HepG2 (cell line): ENCODE measurements around the gene TUBA4B. TPM values are rescaled to one million over a fixed set of nuclear protein-coding genes. Genes with fewer than 3 reads are reported as not detected.

Source experiments
- ATF6 ChIP-seq: sonication (generic); formaldehyde crosslinking; conservative IDR thresholded peaks from 2 replicates; pipeline ENCODE4 v1.4.0; 2020; ENCODE audit warnings: missing genetic modification reagents
- DMAP1 ChIP-seq: IDR thresholded peaks from 2 replicates; pipeline ENCODE4 v1.6.1; 2016
- EP300 ChIP-seq, 3 experiments: sonication (generic) in 1 of 3; formaldehyde crosslinking in 1 of 3; IDR thresholded peaks; 2 replicates each; pipeline versions ENCODE4 v1.5.1 to v1.6.1; 2011 to 2020; ENCODE audit warnings: low read depth in 2 of 3, low read length in 2 of 3, borderline replicate concordance in 1 of 3, improper control_type of control experiment in 1 of 3, mild to moderate bottlenecking in 1 of 3, missing genetic modification reagents in 1 of 3, moderate library complexity in 1 of 3
- FIP1L1 ChIP-seq: fragments of 200-400 bp; formaldehyde crosslinking; IDR thresholded peaks from 2 replicates; pipeline ENCODE4 v1.6.1; 2018; ENCODE audit warnings: low read depth, mild to moderate bottlenecking, low read length, moderate library complexity, borderline replicate concordance; ENCODE audit not compliant: insufficient read depth
- HNF4G ChIP-seq, 2 experiments: sonication (generic) in 1 of 2; formaldehyde crosslinking in 1 of 2; IDR thresholded peaks; 2 replicates each; pipeline versions ENCODE4 v1.4.0 to v1.6.1; 2011 to 2020; ENCODE audit warnings: borderline replicate concordance in 2 of 2, low read depth in 2 of 2, mild to moderate bottlenecking in 2 of 2, low read length in 1 of 2, missing genetic modification reagents in 1 of 2, moderate library complexity in 1 of 2
- IRX3 ChIP-seq: sonication (generic); formaldehyde crosslinking; IDR thresholded peaks from 2 replicates; pipeline ENCODE4 v1.8.1; 2023; ENCODE audit warnings: mild to moderate bottlenecking, low read depth, missing genetic modification reagents, borderline replicate concordance
- KLF13 ChIP-seq: sonication (generic); formaldehyde crosslinking; IDR thresholded peaks from 2 replicates; pipeline ENCODE4 v1.4.0; 2020; ENCODE audit warnings: mild to moderate bottlenecking, missing genetic modification reagents
- PHF21A ChIP-seq: sonication (generic); formaldehyde crosslinking; IDR thresholded peaks from 2 replicates; pipeline ENCODE4 v1.5.0; 2020; ENCODE audit warnings: mild to moderate bottlenecking, missing genetic modification reagents
- RBFOX2 ChIP-seq: fragments of 200-400 bp; formaldehyde crosslinking; IDR thresholded peaks from 2 replicates; pipeline ENCODE4 v1.6.1; 2017; ENCODE audit warnings: low read depth, mild to moderate bottlenecking, low read length
- RFXANK ChIP-seq: IDR thresholded peaks from 2 replicates; pipeline ENCODE4 v1.6.1; 2016
- SRY ChIP-seq: sonication (generic); formaldehyde crosslinking; IDR thresholded peaks from 2 replicates; pipeline ENCODE4 v1.8.0; 2022; ENCODE audit warnings: mild to moderate bottlenecking, missing genetic modification reagents
- ZMYM2 ChIP-seq: sonication (generic); formaldehyde crosslinking; IDR thresholded peaks from 2 replicates; pipeline ENCODE4 v1.8.0; 2022; ENCODE audit warnings: mild to moderate bottlenecking, missing genetic modification reagents
- ZNF230 ChIP-seq: sonication (generic); formaldehyde crosslinking; IDR thresholded peaks from 2 replicates; pipeline ENCODE4 v1.4.0; 2020; ENCODE audit warnings: mild to moderate bottlenecking, missing genetic modification reagents
- ZNF280B ChIP-seq: sonication (generic); formaldehyde crosslinking; IDR thresholded peaks from 2 replicates; pipeline ENCODE4 v1.5.0; 2020; ENCODE audit warnings: missing genetic modification reagents, mild to moderate bottlenecking, borderline replicate concordance
- ZNF337 ChIP-seq: sonication (generic); formaldehyde crosslinking; IDR thresholded peaks from 2 replicates; pipeline ENCODE4 v1.5.1; 2020; ENCODE audit warnings: missing genetic modification reagents, low read depth, mild to moderate bottlenecking, borderline replicate concordance
- ZNF646 ChIP-seq: sonication (generic); formaldehyde crosslinking; IDR thresholded peaks from 2 replicates; pipeline ENCODE4 v1.9.0; 2021; ENCODE audit warnings: mild to moderate bottlenecking, missing genetic modification reagents
- ZNF749 ChIP-seq: sonication (generic); formaldehyde crosslinking; IDR thresholded peaks from 2 replicates; pipeline ENCODE4 v1.8.0; 2022; ENCODE audit warnings: mild to moderate bottlenecking, missing genetic modification reagents, moderate library complexity, borderline replicate concordance
- polyA plus RNA-seq, 8 experiments: library from polyadenylated mRNA; depleted of rRNA in 3 of 8; stranded (reverse) in 7 of 8; unstranded in 1 of 8; fragments of >200 nt; fragmentation: Illumina TruSeq in 4 of 8; extraction: Trizol in 4 of 8; gene quantifications; 2 replicates each; pipeline versions ENCODE4 v1.2.1 to v1.2.3, GENCODE V29; 2011 to 2016; ENCODE audit warnings: low read depth in 4 of 8, missing spikeins in 1 of 8, mixed read lengths in 1 of 8; ENCODE audit not compliant: insufficient read depth in 1 of 8
- total RNA-seq, 5 experiments: library from RNA; depleted of rRNA; stranded (reverse); fragments of >200 nt; fragmentation: Illumina TruSeq; extraction: Trizol; gene quantifications; 2 replicates each; pipeline ENCODE4 v1.2.3, GENCODE V29; 2016; ENCODE audit warnings: low read depth in 1 of 5

TUBA4B gene
- total and polyA plus RNA-seq, 2 of the 13 experiments (the other 11 are each of a cell fraction or from before 2014, with no cell fraction given): 0.18 to 0.22 TPM

- TF ChIP-seq ATF6 (CRISPR knock-in tag): peak; percentile 97
- TF ChIP-seq DMAP1 (CRISPR knock-in tag): no peak
- TF ChIP-seq PHF21A (CRISPR knock-in tag): no peak
- peak; percentile 88; the same call in 1 of the 2 replicates for TF ChIP-seq ZNF280B
- TF ChIP-seq EP300 (IDR thresholded peaks at IDR 0.05; ENCODE audit: low read depth in 2 of 2, low read length in 2 of 2): no peak
- no peak; the same call in 1 of the 2 replicates for TF ChIP-seq EP300 (CRISPR knock-in tag; IDR thresholded peaks at IDR 0.05; ENCODE audit: borderline replicate concordance)
- peak; percentile 99 for TF ChIP-seq ZNF749 (CRISPR knock-in tag)
- TF ChIP-seq SRY (CRISPR knock-in tag): peak; percentile 99
- peak; percentile 91; the same call in 1 of the 2 replicates for TF ChIP-seq RFXANK (CRISPR knock-in tag)
- no peak for TF ChIP-seq KLF13 (CRISPR knock-in tag)
- no peak for TF ChIP-seq FIP1L1
- no peak for TF ChIP-seq ZNF646
- no peak for TF ChIP-seq RBFOX2
- TF ChIP-seq ZMYM2 (CRISPR knock-in tag): no peak
- no peak for TF ChIP-seq ZNF337 (CRISPR knock-in tag)
- TF ChIP-seq ZNF230 (CRISPR knock-in tag): peak; percentile 95
- TF ChIP-seq IRX3 (CRISPR knock-in tag): peak; percentile 88; the same call in 1 of the 2 replicates
- TF ChIP-seq HNF4G (IDR thresholded peaks at IDR 0.05; ENCODE audit: borderline replicate concordance, low read depth, low read length): no peak
- no peak for TF ChIP-seq HNF4G (CRISPR knock-in tag; IDR thresholded peaks at IDR 0.05; ENCODE audit: borderline replicate concordance, low read depth)
Measured at GRCh38 chr2:219308142-219309101, 55.4 kb downstream of the TUBA4B start (continued).
